GM12878 (cell line): ENCODE data around the gene TESK1. TPM values are rescaled to one million over a fixed set of nuclear protein-coding genes. Genes with fewer than 3 reads are reported as not detected.

Source experiments
- BHLHE40 ChIP-seq, 2 experiments: fragments of 450-650 bp in 1 of 2; IDR thresholded peaks; 2 replicates each; pipeline ENCODE4 v1.6.1; 2011 to 2017; ENCODE audit warnings: low read depth in 2 of 2, borderline replicate concordance in 1 of 2, improper control_type of control experiment in 1 of 2, low read length in 1 of 2, mild to moderate bottlenecking in 1 of 2
- CHD1 ChIP-seq: IDR thresholded peaks from 2 replicates; pipeline ENCODE4 v1.6.1; 2012; ENCODE audit warnings: low read depth, low read length, improper control_type of control experiment
- CREB1 ChIP-seq: IDR thresholded peaks from 2 replicates; pipeline ENCODE4 v1.6.1; 2012; ENCODE audit warnings: low read depth, mild to moderate bottlenecking, inconsistent platforms
- GATAD2B ChIP-seq: fragments of 450-650 bp; conservative IDR thresholded peaks from 2 replicates; pipeline ENCODE4 v1.6.1; 2017; ENCODE audit warnings: low read depth, mild to moderate bottlenecking, moderate library complexity
- IKZF2 ChIP-seq, 2 experiments: fragments of 450-650 bp; IDR thresholded peaks; 2 replicates each; pipeline ENCODE4 v1.6.1; 2017; ENCODE audit warnings: mild to moderate bottlenecking in 2 of 2, moderate library complexity in 2 of 2
- MYB ChIP-seq: fragments of 150-350 bp; IDR thresholded peaks from 2 replicates; pipeline ENCODE4 v1.6.1; 2014; ENCODE audit warnings: mild to moderate bottlenecking, low read depth, low read length, borderline replicate concordance
- PAX8 ChIP-seq: fragments of 450-650 bp; IDR thresholded peaks from 2 replicates; pipeline ENCODE4 v1.6.1; 2017; ENCODE audit warnings: mild to moderate bottlenecking, moderate library complexity
- SPI1 ChIP-seq: IDR thresholded peaks from 2 replicates; pipeline ENCODE4 v1.6.1; 2011; ENCODE audit warnings: low read depth, mild to moderate bottlenecking, low read length, moderate library complexity, borderline replicate concordance; ENCODE audit not compliant: insufficient read depth
- TBL1XR1 ChIP-seq: IDR thresholded peaks from 2 replicates; pipeline ENCODE4 v1.6.1; 2012; ENCODE audit warnings: low read depth, low read length, improper control_type of control experiment
- WRNIP1 ChIP-seq: IDR thresholded peaks from 2 replicates; pipeline ENCODE4 v1.6.1; 2011; ENCODE audit warnings: low read depth, low read length, improper control_type of control experiment, borderline replicate concordance
- ZSCAN29 ChIP-seq: fragments of 450-650 bp; IDR thresholded peaks from 2 replicates; pipeline ENCODE4 v1.6.1; 2017; ENCODE audit warnings: mild to moderate bottlenecking, moderate library complexity
- polyA plus RNA-seq, 11 experiments: library from polyadenylated mRNA; depleted of rRNA in 4 of 11; unstranded in 6 of 11; stranded (reverse) in 5 of 11; fragments of >200 nt; fragmentation: Nextera tagmentation in 4 of 11; fragmentation: Illumina TruSeq in 1 of 11; extraction: Ambion mirVana in 4 of 11; extraction: Trizol in 1 of 11; gene quantifications; 1 replicate in 1 of 11; 2 replicates in 10 of 11; pipeline versions ENCODE4 v1.2.1 to v1.2.3, GENCODE V29; 2011 to 2016; ENCODE audit warnings: inconsistent platforms in 2 of 11, missing spikeins in 2 of 11, low read depth in 1 of 11
- total RNA-seq, 4 experiments: library from RNA; depleted of rRNA in 3 of 4; stranded (reverse); fragments of >200 nt in 3 of 4; fragmentation: Illumina TruSeq in 1 of 4; extraction: Trizol in 1 of 4; gene quantifications; 2 replicates each; pipeline versions ENCODE4 v1.2.1 to v1.2.3, GENCODE V29; 2013 to 2021
- TF ChIP-seq, protein P1 (sequence below): fragments of 450-650 bp; IDR thresholded peaks from 2 replicates; pipeline ENCODE4 v1.6.1; 2016; ENCODE audit warnings: mild to moderate bottlenecking
- TF ChIP-seq, protein P2 (sequence below): IDR thresholded peaks from 2 replicates; pipeline ENCODE4 v1.6.1; 2012; ENCODE audit warnings: improper control_type of control experiment, low read depth, low read length; ENCODE audit not compliant: insufficient replicate concordance
- TF ChIP-seq, protein P3 (sequence below): fragments of 450-650 bp; IDR thresholded peaks from 2 replicates; pipeline ENCODE4 v1.6.1; 2018; ENCODE audit warnings: mild to moderate bottlenecking, low read depth, moderate library complexity; ENCODE audit not compliant: partially characterized antibody
- TF ChIP-seq, protein P4 (sequence below): fragments of 450-650 bp; IDR thresholded peaks from 2 replicates; pipeline ENCODE4 v1.6.1; 2016; ENCODE audit warnings: mild to moderate bottlenecking

TESK1 gene
- total and polyA plus RNA-seq, 10 of the 15 experiments (the other 5 are each of a cell fraction or from before 2014, with no cell fraction given), result 0.16 to 19.5 (median 7.9) TPM; not detected in 1

DNA sequence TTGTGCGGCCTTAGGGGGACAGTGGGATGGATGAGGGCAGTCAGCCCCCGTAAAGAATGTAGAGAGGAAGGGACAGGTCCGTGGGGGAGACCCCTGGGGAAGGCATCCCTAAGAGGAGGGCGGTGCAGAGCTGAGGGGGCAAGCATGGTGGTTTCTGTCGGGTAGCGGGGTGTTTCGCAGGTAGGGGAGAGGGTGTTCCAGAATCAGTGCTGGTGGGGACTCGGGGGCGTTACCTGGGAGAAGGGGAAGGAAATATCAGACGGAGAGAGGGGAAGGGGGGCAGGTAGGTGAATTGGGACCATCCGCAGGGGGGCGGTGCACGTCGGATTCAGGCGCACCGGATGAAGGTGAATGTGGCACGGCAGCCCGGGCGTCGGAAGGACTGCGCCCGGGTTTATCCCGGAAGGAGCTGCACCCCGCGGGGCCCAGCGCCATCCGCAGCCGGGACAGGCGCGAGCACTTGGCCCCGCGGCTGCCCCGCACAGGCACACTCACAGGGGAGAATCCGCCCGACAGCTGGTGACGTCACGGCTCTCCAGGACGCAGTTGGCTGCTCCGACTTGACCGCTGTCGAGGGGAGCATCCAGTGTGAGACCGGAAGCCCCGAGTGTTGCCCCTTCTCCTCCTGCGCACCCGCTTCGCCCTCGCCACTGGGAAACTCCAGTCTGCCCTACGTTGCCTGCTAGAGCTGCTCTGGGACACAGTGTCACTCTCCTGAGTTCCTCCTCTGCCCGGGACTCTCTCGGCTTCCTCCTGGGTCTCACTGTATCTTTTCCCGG lies 11.8 kb downstream of the TESK1 start (continued):
- TF ChIP-seq SPI1 (no peak), MYB (no peak), GATAD2B (peak; percentile 66; the same call in 1 of the 2 replicates), WRNIP1 (no peak), BHLHE40 (IDR thresholded peaks at IDR 0.05; ENCODE audit: borderline replicate concordance in 1 of 2, low read depth in 2 of 2, low read length in 1 of 2) (peak; percentile 5 to 69; a peak in 2 of 4 replicates), TBL1XR1 (no peak), CREB1 (peak; percentile 89), PAX8 (no peak), IKZF2 (IDR thresholded peaks at IDR 0.05) (0 out of 4 replicates have a peak, but pooled peaks of 1 of the 2 experiments have one; percentile 19), CHD1 (no peak), ZSCAN29 (no peak)
- TF ChIP-seq, protein P1, sequence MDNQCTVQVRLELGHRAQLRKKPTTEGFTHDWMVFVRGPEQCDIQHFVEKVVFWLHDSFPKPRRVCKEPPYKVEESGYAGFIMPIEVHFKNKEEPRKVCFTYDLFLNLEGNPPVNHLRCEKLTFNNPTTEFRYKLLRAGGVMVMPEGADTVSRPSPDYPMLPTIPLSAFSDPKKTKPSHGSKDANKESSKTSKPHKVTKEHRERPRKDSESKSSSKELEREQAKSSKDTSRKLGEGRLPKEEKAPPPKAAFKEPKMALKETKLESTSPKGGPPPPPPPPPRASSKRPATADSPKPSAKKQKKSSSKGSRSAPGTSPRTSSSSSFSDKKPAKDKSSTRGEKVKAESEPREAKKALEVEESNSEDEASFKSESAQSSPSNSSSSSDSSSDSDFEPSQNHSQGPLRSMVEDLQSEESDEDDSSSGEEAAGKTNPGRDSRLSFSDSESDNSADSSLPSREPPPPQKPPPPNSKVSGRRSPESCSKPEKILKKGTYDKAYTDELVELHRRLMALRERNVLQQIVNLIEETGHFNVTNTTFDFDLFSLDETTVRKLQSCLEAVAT, result no peak
- TF ChIP-seq, protein P2, sequence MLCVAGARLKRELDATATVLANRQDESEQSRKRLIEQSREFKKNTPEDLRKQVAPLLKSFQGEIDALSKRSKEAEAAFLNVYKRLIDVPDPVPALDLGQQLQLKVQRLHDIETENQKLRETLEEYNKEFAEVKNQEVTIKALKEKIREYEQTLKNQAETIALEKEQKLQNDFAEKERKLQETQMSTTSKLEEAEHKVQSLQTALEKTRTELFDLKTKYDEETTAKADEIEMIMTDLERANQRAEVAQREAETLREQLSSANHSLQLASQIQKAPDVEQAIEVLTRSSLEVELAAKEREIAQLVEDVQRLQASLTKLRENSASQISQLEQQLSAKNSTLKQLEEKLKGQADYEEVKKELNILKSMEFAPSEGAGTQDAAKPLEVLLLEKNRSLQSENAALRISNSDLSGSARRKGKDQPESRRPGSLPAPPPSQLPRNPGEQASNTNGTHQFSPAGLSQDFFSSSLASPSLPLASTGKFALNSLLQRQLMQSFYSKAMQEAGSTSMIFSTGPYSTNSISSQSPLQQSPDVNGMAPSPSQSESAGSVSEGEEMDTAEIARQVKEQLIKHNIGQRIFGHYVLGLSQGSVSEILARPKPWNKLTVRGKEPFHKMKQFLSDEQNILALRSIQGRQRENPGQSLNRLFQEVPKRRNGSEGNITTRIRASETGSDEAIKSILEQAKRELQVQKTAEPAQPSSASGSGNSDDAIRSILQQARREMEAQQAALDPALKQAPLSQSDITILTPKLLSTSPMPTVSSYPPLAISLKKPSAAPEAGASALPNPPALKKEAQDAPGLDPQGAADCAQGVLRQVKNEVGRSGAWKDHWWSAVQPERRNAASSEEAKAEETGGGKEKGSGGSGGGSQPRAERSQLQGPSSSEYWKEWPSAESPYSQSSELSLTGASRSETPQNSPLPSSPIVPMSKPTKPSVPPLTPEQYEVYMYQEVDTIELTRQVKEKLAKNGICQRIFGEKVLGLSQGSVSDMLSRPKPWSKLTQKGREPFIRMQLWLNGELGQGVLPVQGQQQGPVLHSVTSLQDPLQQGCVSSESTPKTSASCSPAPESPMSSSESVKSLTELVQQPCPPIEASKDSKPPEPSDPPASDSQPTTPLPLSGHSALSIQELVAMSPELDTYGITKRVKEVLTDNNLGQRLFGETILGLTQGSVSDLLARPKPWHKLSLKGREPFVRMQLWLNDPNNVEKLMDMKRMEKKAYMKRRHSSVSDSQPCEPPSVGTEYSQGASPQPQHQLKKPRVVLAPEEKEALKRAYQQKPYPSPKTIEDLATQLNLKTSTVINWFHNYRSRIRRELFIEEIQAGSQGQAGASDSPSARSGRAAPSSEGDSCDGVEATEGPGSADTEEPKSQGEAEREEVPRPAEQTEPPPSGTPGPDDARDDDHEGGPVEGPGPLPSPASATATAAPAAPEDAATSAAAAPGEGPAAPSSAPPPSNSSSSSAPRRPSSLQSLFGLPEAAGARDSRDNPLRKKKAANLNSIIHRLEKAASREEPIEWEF, result no peak
- TF ChIP-seq, protein P3, sequence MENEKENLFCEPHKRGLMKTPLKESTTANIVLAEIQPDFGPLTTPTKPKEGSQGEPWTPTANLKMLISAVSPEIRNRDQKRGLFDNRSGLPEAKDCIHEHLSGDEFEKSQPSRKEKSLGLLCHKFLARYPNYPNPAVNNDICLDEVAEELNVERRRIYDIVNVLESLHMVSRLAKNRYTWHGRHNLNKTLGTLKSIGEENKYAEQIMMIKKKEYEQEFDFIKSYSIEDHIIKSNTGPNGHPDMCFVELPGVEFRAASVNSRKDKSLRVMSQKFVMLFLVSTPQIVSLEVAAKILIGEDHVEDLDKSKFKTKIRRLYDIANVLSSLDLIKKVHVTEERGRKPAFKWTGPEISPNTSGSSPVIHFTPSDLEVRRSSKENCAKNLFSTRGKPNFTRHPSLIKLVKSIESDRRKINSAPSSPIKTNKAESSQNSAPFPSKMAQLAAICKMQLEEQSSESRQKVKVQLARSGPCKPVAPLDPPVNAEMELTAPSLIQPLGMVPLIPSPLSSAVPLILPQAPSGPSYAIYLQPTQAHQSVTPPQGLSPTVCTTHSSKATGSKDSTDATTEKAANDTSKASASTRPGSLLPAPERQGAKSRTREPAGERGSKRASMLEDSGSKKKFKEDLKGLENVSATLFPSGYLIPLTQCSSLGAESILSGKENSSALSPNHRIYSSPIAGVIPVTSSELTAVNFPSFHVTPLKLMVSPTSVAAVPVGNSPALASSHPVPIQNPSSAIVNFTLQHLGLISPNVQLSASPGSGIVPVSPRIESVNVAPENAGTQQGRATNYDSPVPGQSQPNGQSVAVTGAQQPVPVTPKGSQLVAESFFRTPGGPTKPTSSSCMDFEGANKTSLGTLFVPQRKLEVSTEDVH, result no peak
- TF ChIP-seq, protein P4, sequence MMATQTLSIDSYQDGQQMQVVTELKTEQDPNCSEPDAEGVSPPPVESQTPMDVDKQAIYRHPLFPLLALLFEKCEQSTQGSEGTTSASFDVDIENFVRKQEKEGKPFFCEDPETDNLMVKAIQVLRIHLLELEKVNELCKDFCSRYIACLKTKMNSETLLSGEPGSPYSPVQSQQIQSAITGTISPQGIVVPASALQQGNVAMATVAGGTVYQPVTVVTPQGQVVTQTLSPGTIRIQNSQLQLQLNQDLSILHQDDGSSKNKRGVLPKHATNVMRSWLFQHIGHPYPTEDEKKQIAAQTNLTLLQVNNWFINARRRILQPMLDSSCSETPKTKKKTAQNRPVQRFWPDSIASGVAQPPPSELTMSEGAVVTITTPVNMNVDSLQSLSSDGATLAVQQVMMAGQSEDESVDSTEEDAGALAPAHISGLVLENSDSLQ, result peak; percentile 29; the same call in 1 of the 2 replicates
